NCI-H1436 treated with DMSO at 0.1 percent for 48 hours (cell line): ENCODE data around the gene PSMC5.
A peak's percentile ranks its signal among the peaks of the same experiment; 100 is the strongest.
"Not testable (repeated sequence)": the region's sequence is repeated elsewhere in the genome, so short reads cannot be mapped to it uniquely, and the experiment has no call there.

Source experiments
- DNase-seq: peaks from one replicate; lab custom pipeline; 2025; lab: John Stamatoyannopoulos, UW

Gene PSMC5

GRCh38 chr17:63840591-63841349 is 13.5 kb downstream of the PSMC5 start:
- DNase-seq: no peak

- DNase-seq: no peak
Measured at GRCh38 chr17:63841350-63842172, 14.3 kb downstream of the PSMC5 start.

- no peak for DNase-seq
Measured at GRCh38 chr17:63842173-63842539, 14.9 kb downstream of the PSMC5 start.

- DNase-seq: peak; percentile 95
Measured at GRCh38 chr17:63842540-63843386, 15.5 kb downstream of the PSMC5 start, which contains the start of gene SMARCD2. SMARCD2 (minus strand) TSS chr17:63842685; CDS start chr17:63842674, 11 bp downstream.

GRCh38 chr17:63843387-63843888 is 16.2 kb downstream of the PSMC5 start:
- DNase-seq: not testable (repeated sequence)

GRCh38 chr17:63843910-63844677 is 16.9 kb downstream of the PSMC5 start:
- DNase-seq: no peak

- no peak for DNase-seq
Measured at GRCh38 chr17:63845509-63845908, 18.3 kb downstream of the PSMC5 start.

- DNase-seq: no peak
Measured at GRCh38 chr17:63847525-63848249, 20.5 kb downstream of the PSMC5 start.

- no peak for DNase-seq
Measured at GRCh38 chr17:63848834-63849689, 21.8 kb downstream of the PSMC5 start.

- no peak for DNase-seq
Measured at GRCh38 chr17:63850401-63850800, 23.2 kb downstream of the PSMC5 start.

- no peak for DNase-seq
Measured at GRCh38 chr17:63853260-63853659, 26.0 kb downstream of the PSMC5 start.

- DNase-seq: no peak
Measured at GRCh38 chr17:63854709-63855108, 27.5 kb downstream of the PSMC5 start.

GRCh38 chr17:63855185-63855584 is 28.0 kb downstream of the PSMC5 start:
- DNase-seq: no peak

GRCh38 chr17:63856425-63856824 is 29.2 kb downstream of the PSMC5 start:
- not testable (repeated sequence) for DNase-seq

- no peak for DNase-seq
Measured at GRCh38 chr17:63859257-63859656, 32.0 kb downstream of the PSMC5 start.

- not testable (repeated sequence) for DNase-seq
Measured at GRCh38 chr17:63866625-63867024, 39.4 kb downstream of the PSMC5 start.

GRCh38 chr17:63869491-63870291 is 42.5 kb downstream of the PSMC5 start:
- DNase-seq: not testable (repeated sequence)

GRCh38 chr17:63870292-63870665 is 43.0 kb downstream of the PSMC5 start:
- DNase-seq: not testable (repeated sequence)
